HG02588 (cell line): Measurements from ENCODE around the gene RAB2B.
"Not testable (repeated sequence)": the region's sequence is repeated elsewhere in the genome, so short reads cannot be mapped to it uniquely, and the experiment has no call there.

Experiments used
- ATAC-seq: cut with Tn5 transposase; IDR thresholded peaks from one replicate; pipeline ENCODE4 v1.9.1; 2021; ENCODE audit warnings: mild to moderate bottlenecking, moderate library complexity; ENCODE audit not compliant: unreplicated experiment

The RAB2B gene

GRCh38 chr14:21494902-21495762 lies 18.4 kb upstream of the RAB2B start:
- ATAC-seq = no peak

- ATAC-seq = no peak
Observed at GRCh38 chr14:21486640-21487087, 9.9 kb upstream of the RAB2B start.

- peak; percentile 29 for ATAC-seq
Observed at GRCh38 chr14:21476523-21476924, 235 bp downstream of the RAB2B start.

GRCh38 chr14:21475767-21476522 lies 814 bp downstream of the RAB2B start:
- no peak for ATAC-seq

GRCh38 chr14:21467616-21468015 lies 9.1 kb downstream of the RAB2B start:
- no peak for ATAC-seq

- ATAC-seq = peak; percentile 97
Observed at GRCh38 chr14:21455912-21456667, 20.7 kb downstream of the RAB2B start, which contains the start of gene CHD8. TSS of gene CHD8 (minus strand) at chr14:21456123. CDS start at chr14:21431643, 24,480 bp downstream.

GRCh38 chr14:21455592-21455911 lies 21.2 kb downstream of the RAB2B start:
- ATAC-seq = peak; percentile 17

GRCh38 chr14:21454843-21455544 lies 21.8 kb downstream of the RAB2B start:
- no peak for ATAC-seq

- ATAC-seq = peak; percentile 21
Observed at GRCh38 chr14:21449899-21450216, 26.9 kb downstream of the RAB2B start.

- ATAC-seq = not testable (repeated sequence)
Observed at GRCh38 chr14:21442657-21443056, 34.1 kb downstream of the RAB2B start.

- ATAC-seq = no peak
Observed at GRCh38 chr14:21440859-21441258, 35.9 kb downstream of the RAB2B start.

GRCh38 chr14:21437063-21437901 lies 39.5 kb downstream of the RAB2B start:
- ATAC-seq = peak; percentile 98

- ATAC-seq = peak; percentile 9
Observed at GRCh38 chr14:21436567-21437062, 40.1 kb downstream of the RAB2B start.

- no peak for ATAC-seq
Observed at GRCh38 chr14:21431126-21431525, 45.6 kb downstream of the RAB2B start.

GRCh38 chr14:21428930-21429329 lies 47.8 kb downstream of the RAB2B start:
- ATAC-seq = no peak

GRCh38 chr14:21426692-21427091 lies 50.1 kb downstream of the RAB2B start:
- ATAC-seq = no peak

GRCh38 chr14:21419528-21419927 lies 57.2 kb downstream of the RAB2B start:
- ATAC-seq = no peak

- ATAC-seq = no peak
Observed at GRCh38 chr14:21415329-21415728, 61.4 kb downstream of the RAB2B start.

GRCh38 chr14:21414137-21414631 lies 62.6 kb downstream of the RAB2B start:
- ATAC-seq = no peak
